GM12878 (cell line): Measurements from ENCODE around the gene ATG101. TPM values are rescaled to one million over a fixed set of nuclear protein-coding genes. Genes with fewer than 3 reads are reported as not detected.

ENCODE experiments used
- BACH1 ChIP-seq: fragments of 450-650 bp; IDR thresholded peaks from 2 replicates; pipeline ENCODE4 v1.6.1; 2017; ENCODE audit warnings: mild to moderate bottlenecking, borderline replicate concordance
- CHD1 ChIP-seq: IDR thresholded peaks from 2 replicates; pipeline ENCODE4 v1.6.1; 2012; ENCODE audit warnings: low read depth, low read length, improper control_type of control experiment
- ETV6 ChIP-seq, 2 experiments: fragments of 450-650 bp in 1 of 2; IDR thresholded peaks in 1 of 2; conservative IDR thresholded peaks in 1 of 2; 2 replicates each; pipeline ENCODE4 v1.6.1; 2014; ENCODE audit warnings: antibody characterized with exemption in 1 of 2, borderline replicate concordance in 1 of 2, low read depth in 1 of 2, mild to moderate bottlenecking in 1 of 2, moderate library complexity in 1 of 2
- IRF5 ChIP-seq: fragments of 450-650 bp; IDR thresholded peaks from 2 replicates; pipeline ENCODE4 v1.6.1; 2017; ENCODE audit warnings: borderline replicate concordance
- KDM1A ChIP-seq: fragments of 200-600 bp; sonication (generic); IDR thresholded peaks from 2 replicates; pipeline ENCODE4 v1.6.1; 2016; ENCODE audit warnings: borderline replicate concordance
- NR2F1 ChIP-seq: fragments of 450-650 bp; conservative IDR thresholded peaks from 2 replicates; pipeline ENCODE4 v1.6.1; 2017; ENCODE audit warnings: mild to moderate bottlenecking
- RB1 ChIP-seq: fragments of 450-650 bp; formaldehyde crosslinking; IDR thresholded peaks from 2 replicates; pipeline ENCODE4 v1.6.1; 2017; ENCODE audit warnings: mild to moderate bottlenecking, borderline replicate concordance
- RELA ChIP-seq: fragments of 450-650 bp; IDR thresholded peaks from 2 replicates; pipeline ENCODE4 v1.8.0; 2014; ENCODE audit warnings: borderline replicate concordance; ENCODE audit not compliant: partially characterized antibody
- SP1 ChIP-seq: IDR thresholded peaks from one replicate; pipeline ENCODE4 v1.6.1; 2011; ENCODE audit warnings: low read depth, low read length
- ZSCAN29 ChIP-seq: fragments of 450-650 bp; IDR thresholded peaks from 2 replicates; pipeline ENCODE4 v1.6.1; 2017; ENCODE audit warnings: mild to moderate bottlenecking, moderate library complexity
- ZZZ3 ChIP-seq: IDR thresholded peaks from 2 replicates; pipeline ENCODE4 v1.6.1; 2011; ENCODE audit warnings: low read depth; ENCODE audit not compliant: control insufficient read depth, insufficient read length
- polyA plus RNA-seq, 11 experiments: library from polyadenylated mRNA; depleted of rRNA in 4 of 11; unstranded in 6 of 11; stranded (reverse) in 5 of 11; fragments of >200 nt; fragmentation: Nextera tagmentation in 4 of 11; fragmentation: Illumina TruSeq in 1 of 11; extraction: Ambion mirVana in 4 of 11; extraction: Trizol in 1 of 11; gene quantifications; 1 replicate in 1 of 11; 2 replicates in 10 of 11; pipeline versions ENCODE4 v1.2.1 to v1.2.3, GENCODE V29; 2011 to 2016; ENCODE audit warnings: inconsistent platforms in 2 of 11, missing spikeins in 2 of 11, low read depth in 1 of 11
- total RNA-seq, 4 experiments: library from RNA; depleted of rRNA in 3 of 4; stranded (reverse); fragments of >200 nt in 3 of 4; fragmentation: Illumina TruSeq in 1 of 4; extraction: Trizol in 1 of 4; gene quantifications; 2 replicates each; pipeline versions ENCODE4 v1.2.1 to v1.2.3, GENCODE V29; 2013 to 2021
- TF ChIP-seq, protein P1 (sequence below), 3 experiments: IDR thresholded peaks in 2 of 3; conservative IDR thresholded peaks in 1 of 3; 2 replicates each; pipeline ENCODE4 v1.5.1; 2011; ENCODE audit warnings: low read depth in 3 of 3, low read length in 3 of 3, mild to moderate bottlenecking in 3 of 3, control low read depth in 2 of 3, moderate library complexity in 2 of 3, inconsistent platforms in 1 of 3, mixed read lengths in 1 of 3; ENCODE audit not compliant: control insufficient read depth in 2 of 3, insufficient read depth in 1 of 3; ENCODE audit errors: extremely low read depth in 1 of 3
- TF ChIP-seq, protein P2 (sequence below): fragments of 450-650 bp; formaldehyde crosslinking; IDR thresholded peaks from 2 replicates; pipeline ENCODE4 v1.5.0; 2022; ENCODE audit warnings: mild to moderate bottlenecking, missing genetic modification characterization

The ATG101 gene
- total and polyA plus RNA-seq, 10 of the 15 experiments (the other 5 are each of a cell fraction or from before 2014, with no cell fraction given) = 2.7 to 49.8 (median 35.3) TPM

- TF ChIP-seq, protein P1, sequence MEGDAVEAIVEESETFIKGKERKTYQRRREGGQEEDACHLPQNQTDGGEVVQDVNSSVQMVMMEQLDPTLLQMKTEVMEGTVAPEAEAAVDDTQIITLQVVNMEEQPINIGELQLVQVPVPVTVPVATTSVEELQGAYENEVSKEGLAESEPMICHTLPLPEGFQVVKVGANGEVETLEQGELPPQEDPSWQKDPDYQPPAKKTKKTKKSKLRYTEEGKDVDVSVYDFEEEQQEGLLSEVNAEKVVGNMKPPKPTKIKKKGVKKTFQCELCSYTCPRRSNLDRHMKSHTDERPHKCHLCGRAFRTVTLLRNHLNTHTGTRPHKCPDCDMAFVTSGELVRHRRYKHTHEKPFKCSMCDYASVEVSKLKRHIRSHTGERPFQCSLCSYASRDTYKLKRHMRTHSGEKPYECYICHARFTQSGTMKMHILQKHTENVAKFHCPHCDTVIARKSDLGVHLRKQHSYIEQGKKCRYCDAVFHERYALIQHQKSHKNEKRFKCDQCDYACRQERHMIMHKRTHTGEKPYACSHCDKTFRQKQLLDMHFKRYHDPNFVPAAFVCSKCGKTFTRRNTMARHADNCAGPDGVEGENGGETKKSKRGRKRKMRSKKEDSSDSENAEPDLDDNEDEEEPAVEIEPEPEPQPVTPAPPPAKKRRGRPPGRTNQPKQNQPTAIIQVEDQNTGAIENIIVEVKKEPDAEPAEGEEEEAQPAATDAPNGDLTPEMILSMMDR (IDR thresholded peaks at IDR 0.05 in 2 of 3, conservative IDR thresholded peaks at IDR 0.05 in 1 of 3; ENCODE audit: control insufficient read depth in 2 of 3, extremely low read depth in 1 of 3, insufficient read depth in 1 of 3, low read depth in 3 of 3, low read length in 3 of 3) = no peak
- TF ChIP-seq RELA (no peak), ZSCAN29 (no peak), NR2F1 (peak; percentile 90), BACH1 (no peak), ETV6 (conservative IDR thresholded peaks at IDR 0.05 in 1 of 2, IDR thresholded peaks at IDR 0.05 in 1 of 2; ENCODE audit: borderline replicate concordance in 1 of 2, low read depth in 1 of 2) (no peak), ZZZ3 (no peak), CHD1 (no peak), SP1 (no peak), RB1 (no peak), KDM1A (no peak), IRF5 (no peak)
- TF ChIP-seq, protein P2, sequence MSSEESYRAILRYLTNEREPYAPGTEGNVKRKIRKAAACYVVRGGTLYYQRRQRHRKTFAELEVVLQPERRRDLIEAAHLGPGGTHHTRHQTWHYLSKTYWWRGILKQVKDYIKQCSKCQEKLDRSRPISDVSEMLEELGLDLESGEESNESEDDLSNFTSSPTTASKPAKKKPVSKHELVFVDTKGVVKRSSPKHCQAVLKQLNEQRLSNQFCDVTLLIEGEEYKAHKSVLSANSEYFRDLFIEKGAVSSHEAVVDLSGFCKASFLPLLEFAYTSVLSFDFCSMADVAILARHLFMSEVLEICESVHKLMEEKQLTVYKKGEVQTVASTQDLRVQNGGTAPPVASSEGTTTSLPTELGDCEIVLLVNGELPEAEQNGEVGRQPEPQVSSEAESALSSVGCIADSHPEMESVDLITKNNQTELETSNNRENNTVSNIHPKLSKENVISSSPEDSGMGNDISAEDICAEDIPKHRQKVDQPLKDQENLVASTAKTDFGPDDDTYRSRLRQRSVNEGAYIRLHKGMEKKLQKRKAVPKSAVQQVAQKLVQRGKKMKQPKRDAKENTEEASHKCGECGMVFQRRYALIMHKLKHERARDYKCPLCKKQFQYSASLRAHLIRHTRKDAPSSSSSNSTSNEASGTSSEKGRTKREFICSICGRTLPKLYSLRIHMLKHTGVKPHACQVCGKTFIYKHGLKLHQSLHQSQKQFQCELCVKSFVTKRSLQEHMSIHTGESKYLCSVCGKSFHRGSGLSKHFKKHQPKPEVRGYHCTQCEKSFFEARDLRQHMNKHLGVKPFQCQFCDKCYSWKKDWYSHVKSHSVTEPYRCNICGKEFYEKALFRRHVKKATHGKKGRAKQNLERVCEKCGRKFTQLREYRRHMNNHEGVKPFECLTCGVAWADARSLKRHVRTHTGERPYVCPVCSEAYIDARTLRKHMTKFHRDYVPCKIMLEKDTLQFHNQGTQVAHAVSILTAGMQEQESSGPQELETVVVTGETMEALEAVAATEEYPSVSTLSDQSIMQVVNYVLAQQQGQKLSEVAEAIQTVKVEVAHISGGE (CRISPR knock-in tag) = no peak
These were observed 4.0 kb downstream of the ATG101 start (continued) for GRCh38 chr12:52073531-52074381.
